ENCODE data around the gene PJA1. TPM values are rescaled to one million over a fixed set of nuclear protein-coding genes. Genes with fewer than 3 reads are reported as not detected.

The PJA1 gene
- polyA plus RNA-seq, 3 donors: 9.8 to 34.3 (median 17.2) TPM

GRCh38 chrX:69149466-69150280, 15.6 kb downstream of the PJA1 start:
- no peak overlapping the region for H3K27ac ChIP-seq (ENCODE audit: low read depth, low read length)
- WGBS, 3 donors: 43 to 65% (median 46%) methylated on average over 10 to 27 of the region's 28 CpGs

DNA sequence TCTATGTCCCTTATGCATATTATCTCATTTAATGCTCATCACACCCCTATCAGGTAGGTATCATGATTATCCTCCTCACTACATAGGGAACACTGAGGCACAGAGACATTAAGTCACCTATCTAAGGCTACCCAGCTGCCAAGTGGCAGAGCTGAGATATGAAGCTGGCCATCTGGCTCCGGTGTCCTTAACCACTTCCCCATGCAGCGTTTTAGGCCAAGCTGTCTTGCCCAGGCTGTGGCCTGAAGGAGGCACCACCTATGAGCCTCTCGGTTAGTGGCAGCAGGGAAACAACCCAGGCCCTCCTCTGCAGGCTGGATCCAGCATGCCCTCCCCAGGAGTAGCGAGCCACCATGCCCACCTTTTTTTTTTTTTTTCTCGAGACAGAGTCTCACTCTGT, 16.3 kb downstream of the PJA1 start:
- 65 to 90% (median 79%) methylated on average over 4 to 5 of the region's 5 CpGs for WGBS, 3 donors
- no peak overlapping the region for H3K27ac ChIP-seq (ENCODE audit: low read depth, low read length)

GRCh38 chrX:69146739-69147138, 18.5 kb downstream of the PJA1 start:
- no peak overlapping the region for H3K27ac ChIP-seq (ENCODE audit: low read depth, low read length)
- 75 to 86% (median 85%) methylated on average over 4 of the region's 4 CpGs for WGBS, 3 donors

- no peak overlapping the region for H3K27ac ChIP-seq (ENCODE audit: low read depth, low read length)
- WGBS, 3 donors: 87 to 93% (median 92%) methylated on average over 5 of the region's 5 CpGs
These were observed 19.5 kb downstream of the PJA1 start for GRCh38 chrX:69145714-69146113.

DNA sequence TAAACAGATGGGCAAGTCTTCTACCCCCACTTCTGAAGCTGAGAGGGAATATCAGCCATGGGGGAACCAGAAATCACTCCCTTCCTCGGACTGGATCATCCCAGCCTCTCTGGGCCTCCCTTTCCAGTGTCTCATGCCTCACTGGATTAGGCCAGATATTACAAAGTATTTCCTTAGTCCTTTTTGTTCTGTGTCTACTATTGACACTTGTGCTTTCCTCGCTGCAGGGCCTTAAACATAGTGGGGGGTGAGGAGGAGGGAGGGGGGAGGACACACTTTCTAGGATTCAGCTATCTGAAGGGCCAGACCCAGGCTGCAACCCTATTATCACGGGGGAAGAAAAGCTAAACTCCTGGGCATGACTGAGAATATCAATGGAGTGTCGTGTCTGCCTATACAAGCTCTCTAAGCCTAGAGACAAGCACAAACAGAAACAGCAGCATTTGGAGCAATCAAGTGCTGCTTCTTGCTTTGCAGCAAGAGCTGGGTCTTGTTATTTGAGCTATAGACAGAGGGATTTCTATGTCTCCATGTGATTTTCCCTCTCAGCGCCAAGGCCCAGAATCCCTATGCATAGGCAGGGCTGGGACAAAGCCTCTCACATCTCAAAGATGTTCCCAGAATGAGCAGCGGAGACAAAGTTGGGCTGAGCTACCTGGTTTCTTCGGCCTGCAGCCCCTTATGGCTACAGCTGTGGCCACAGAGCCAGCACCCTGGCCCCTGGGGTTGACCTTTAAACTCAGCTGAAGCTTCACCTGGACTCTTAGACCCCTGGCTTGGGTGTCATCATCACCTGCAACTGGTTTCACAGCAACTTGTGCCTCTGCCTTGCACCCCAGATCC, 20.2 kb downstream of the PJA1 start:
- 64 to 91% (median 85%) methylated on average over 7 of the region's 7 CpGs for WGBS, 3 donors
- no peak overlapping the region for H3K27ac ChIP-seq (ENCODE audit: low read depth, low read length)

DNA sequence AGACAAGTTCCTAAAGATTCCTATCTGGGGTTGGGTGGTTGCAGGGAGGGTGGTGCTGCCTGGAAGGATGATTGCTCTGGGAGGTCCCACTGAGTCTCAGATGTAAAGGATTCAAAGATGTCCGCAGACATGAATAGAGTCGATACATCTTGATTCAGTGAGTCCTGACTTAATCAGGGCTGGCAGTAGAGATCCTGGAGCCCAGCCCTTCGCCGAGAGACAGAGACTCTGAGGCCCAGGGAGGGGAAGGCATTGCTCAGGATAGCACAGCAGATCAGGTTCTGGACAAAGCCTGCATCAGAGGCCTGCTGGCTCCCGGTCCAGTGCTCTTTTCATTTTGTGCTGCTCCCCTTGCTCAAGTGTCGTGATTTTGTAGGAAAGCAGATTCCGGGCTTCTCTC, 21.7 kb downstream of the PJA1 start:
- WGBS, 3 donors: 87 to 95% (median 87%) methylated on average over 7 of the region's 7 CpGs
- H3K27ac ChIP-seq (ENCODE audit: low read depth, low read length): no peak overlapping the region

DNA sequence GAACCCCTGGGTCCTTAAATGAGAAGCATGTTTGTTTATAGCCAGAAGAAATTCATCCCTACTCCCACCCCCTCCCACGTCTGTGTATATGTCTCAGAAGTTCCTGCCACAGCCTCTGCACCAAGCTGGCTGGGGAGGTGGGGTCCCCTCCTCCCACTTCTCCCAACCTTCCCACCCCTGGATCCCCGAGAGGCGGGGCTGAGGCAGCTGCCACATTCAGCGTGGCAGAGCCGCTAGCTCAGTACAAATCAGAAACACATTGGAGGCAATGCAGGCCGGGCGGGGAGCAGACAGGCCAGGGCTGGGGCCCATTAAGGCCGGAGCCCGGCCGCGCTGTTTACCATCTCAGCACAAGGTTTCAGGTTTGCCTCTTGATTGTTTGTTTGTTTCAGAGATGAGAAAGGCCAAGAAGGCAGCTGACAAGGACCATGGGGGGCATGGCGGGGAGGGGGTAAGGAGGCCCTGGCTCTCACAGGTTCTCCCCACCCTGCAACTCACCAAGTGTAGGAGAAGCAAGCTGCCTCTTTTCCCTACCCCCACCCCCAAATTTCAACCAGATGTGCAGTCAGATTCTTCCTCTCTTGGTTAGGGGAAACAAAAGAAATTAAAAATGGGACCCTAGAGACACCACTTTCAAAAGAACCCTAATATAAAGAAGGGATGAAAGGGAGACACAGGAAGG, 22.3 kb downstream of the PJA1 start:
- H3K27ac ChIP-seq (ENCODE audit: low read depth, low read length): no peak overlapping the region
- 77 to 96% (median 91%) methylated on average over 9 to 12 of the region's 12 CpGs for WGBS, 3 donors

GRCh38 chrX:69140837-69141236, 24.4 kb downstream of the PJA1 start:
- 73 to 86% (median 81%) methylated on average over 4 to 5 of the region's 5 CpGs for WGBS, 3 donors
- H3K27ac ChIP-seq (ENCODE audit: low read depth, low read length): no peak overlapping the region

DNA sequence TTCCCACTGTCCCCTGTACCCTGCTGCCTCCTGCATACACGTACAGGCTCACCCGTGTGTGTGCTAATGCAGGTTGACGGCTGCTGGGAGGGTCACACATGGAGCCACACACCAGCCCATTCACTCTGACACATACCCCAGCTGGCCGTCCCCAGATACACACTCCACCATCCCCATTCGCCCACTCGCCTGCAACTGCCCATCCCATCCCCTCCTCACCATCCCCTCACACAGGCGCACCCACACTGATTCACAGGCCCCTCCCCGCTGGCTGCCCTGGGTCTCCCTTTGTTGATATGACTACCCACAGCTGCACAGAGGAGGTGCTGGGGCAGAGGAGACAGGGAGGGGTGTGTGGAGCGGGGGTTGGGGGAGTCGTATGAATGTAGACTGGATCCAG, 25.7 kb downstream of the PJA1 start:
- 78 to 96% (median 92%) methylated on average over 7 to 10 of the region's 10 CpGs for WGBS, 3 donors

GRCh38 chrX:69138512-69138911, 26.7 kb downstream of the PJA1 start:
- 32 to 55% (median 54%) methylated on average over 3 of the region's 3 CpGs for WGBS, 3 donors
- no peak overlapping the region for H3K27ac ChIP-seq (ENCODE audit: low read depth, low read length)

More for the DNA sequence above, 25.7 kb downstream of the PJA1 start:
- H3K27ac ChIP-seq (ENCODE audit: low read depth, low read length): no peak overlapping the region

- H3K27ac ChIP-seq (ENCODE audit: low read depth, low read length): no peak overlapping the region
- WGBS, 3 donors: 37 to 63% (median 53%) methylated on average over 2 of the region's 2 CpGs
These were observed 27.2 kb downstream of the PJA1 start for GRCh38 chrX:69138118-69138390.

DNA sequence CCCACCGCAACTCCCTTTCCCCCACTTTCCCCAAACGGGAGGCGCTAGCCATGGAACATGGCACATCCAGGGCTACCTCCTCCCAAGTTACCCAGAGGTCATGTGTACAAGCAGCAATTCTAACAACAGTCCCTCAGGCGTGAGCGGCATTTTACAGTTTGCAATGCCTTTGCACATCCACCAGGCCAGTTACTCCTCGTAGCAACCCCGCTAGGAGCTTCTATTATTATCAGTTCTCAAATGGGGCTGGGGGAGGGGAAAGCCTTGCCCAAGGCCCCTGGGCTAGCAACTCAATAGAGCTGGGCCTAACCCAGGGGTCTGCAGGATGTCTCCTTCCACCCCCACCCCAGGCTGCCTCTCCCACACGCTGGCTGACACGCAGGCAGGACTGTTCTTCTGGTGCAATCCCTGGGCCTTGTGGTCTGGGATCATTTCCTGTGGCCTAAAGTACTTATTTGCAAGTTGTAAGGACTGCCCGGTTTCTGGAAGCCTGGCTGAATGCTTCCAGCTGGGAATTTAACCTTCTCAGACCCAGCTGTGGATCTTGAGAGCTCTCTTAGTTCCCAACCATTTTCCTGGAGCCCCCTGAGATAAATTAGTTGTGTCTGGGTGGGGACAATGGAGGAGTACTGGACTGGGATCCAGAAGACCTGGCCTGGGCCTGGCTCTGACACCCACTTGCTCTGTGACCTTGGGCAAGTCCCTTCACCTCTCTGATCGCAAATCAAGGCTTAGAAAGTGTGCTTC, 27.7 kb downstream of the PJA1 start:
- WGBS, 3 donors: 38 to 61% (median 55%) methylated on average over 9 to 11 of the region's 11 CpGs
- no peak overlapping the region for H3K27ac ChIP-seq (ENCODE audit: low read depth, low read length)

DNA sequence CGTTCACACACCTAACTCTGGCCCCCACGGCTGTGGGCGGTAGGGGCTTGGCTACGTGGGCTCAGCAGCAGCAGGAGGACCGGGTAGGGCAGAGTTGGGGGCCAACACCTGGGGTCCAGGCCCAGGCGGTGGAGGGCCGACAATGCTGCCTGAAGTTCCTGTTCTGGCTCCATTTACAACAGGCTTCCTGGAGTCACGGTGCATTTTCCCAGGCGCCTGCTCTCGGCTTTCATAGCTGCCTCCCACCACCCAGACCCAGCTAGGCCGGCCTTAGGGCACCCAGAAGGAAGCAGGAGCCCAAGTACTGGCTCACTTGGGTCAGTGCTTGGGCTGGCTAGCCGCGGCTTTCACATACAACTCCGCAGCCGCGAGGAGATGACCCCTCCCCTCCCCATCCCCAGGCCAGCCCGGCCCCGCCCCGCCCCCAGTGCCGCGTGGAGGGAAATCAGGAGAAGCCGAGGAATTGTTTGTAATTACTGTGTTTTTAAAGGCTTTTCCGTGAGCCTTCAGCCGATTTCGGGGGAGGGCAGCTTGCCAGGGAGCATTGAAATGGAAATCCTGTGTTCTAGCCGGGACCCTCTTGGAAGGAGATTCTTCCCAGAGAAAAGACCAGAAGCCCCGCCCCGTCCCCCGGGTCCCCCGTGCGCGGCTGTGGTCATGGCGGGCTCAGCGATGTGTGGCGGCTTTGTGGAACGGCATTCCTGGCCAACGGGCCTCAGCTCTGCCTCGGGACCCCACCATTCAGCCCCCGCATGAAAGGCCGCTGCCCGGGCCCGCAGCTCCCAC, 28.5 kb downstream of the PJA1 start:
- no peak overlapping the region for H3K27ac ChIP-seq (ENCODE audit: low read depth, low read length)
- 14 to 46% (median 28%) methylated on average over 25 to 42 of the region's 42 CpGs for WGBS, 3 donors

DNA sequence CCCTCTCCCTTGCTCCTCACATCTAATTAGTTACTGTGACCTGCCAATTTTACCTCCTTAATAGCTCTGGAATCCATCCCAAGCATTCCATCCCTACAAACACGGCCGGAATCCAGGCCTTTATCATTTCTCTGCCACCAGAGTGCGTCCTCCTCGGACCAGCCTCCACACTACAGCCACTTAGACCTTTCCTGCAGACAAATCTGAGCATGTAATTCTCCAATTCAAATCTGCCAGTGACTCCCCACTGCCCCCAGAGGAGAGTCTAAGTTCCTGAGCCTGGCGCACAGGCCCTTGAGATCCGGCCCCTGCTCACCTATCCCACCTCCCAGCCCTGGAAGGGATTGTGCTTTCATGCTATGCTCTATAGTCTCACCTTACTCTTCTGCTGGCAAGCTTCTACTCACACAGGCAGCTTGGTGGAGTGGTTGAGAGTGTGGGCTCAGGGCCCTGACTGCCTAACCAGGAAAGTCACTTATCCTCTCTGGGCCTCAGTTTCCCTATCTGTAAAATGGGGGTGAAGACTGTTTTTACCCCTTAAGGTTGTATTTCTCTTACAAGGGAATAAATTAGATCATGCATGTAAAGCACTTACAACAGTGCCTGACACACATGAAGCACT, 31.2 kb downstream of the PJA1 start:
- 21 to 32% (median 26%) methylated on average over 6 of the region's 6 CpGs for WGBS, 3 donors

GRCh38 chrX:69131886-69132285, 33.4 kb downstream of the PJA1 start:
- 71 to 92% (median 86%) methylated on average over 5 of the region's 5 CpGs for WGBS, 3 donors
- H3K27ac ChIP-seq (ENCODE audit: low read depth, low read length): no peak overlapping the region

More for the DNA sequence above, 31.2 kb downstream of the PJA1 start:
- H3K27ac ChIP-seq (ENCODE audit: low read depth, low read length): no peak overlapping the region

GRCh38 chrX:69130439-69130838, 34.8 kb downstream of the PJA1 start:
- WGBS, 3 donors: 57 to 72% (median 68%) methylated on average over 2 of the region's 2 CpGs
- H3K27ac ChIP-seq (ENCODE audit: low read depth, low read length): no peak overlapping the region

- no peak overlapping the region for H3K27ac ChIP-seq (ENCODE audit: low read depth, low read length)
- 13 to 35% (median 28%) methylated on average over 18 to 34 of the region's 34 CpGs for WGBS, 3 donors
These were observed 36.7 kb downstream of the PJA1 start for GRCh38 chrX:69128588-69128987.

All from adipose tissue (tissue), 3 donors.